T-helper 2 cell treated with Interferon-gamma antibody and Interleukin-4, amounts not matched to agents 100 ng/mL and 5 ng/mL, for 36 hours (primary cell): ENCODE measurements around the gene MAPK1. TPM values are rescaled to one million over a fixed set of nuclear protein-coding genes. Genes with fewer than 3 reads are reported as not detected.
"Not testable (repeated sequence)": the region's sequence is repeated elsewhere in the genome, so short reads cannot be mapped to it uniquely, and the experiment has no call there.

Experiments
- intact Hi-C: fragments of 100-400 bp; cut with micrococcal nuclease; formaldehyde crosslinking; loops from one replicate; pipeline ENCODE4 v1.15.1; 2023
- total RNA-seq: library from RNA; stranded (reverse); gene quantifications from 2 replicates; pipeline ENCODE4 v1.2.3, GENCODE V29; 2022

The MAPK1 gene
- total RNA-seq, 1 donor from 2014 or later, result 123 TPM

GRCh38 chr22:21793716-21794115 is 73.7 kb downstream of the MAPK1 start:
- intact Hi-C loops, result not testable (repeated sequence)

GRCh38 chr22:21791635-21792625 is 75.5 kb downstream of the MAPK1 start:
- intact Hi-C loops, result no loop called here

- intact Hi-C loops, result not testable (repeated sequence)
These were observed 76.4 kb downstream of the MAPK1 start for GRCh38 chr22:21790849-21791610.

- intact Hi-C loops, result no loop called here
These were observed 77.1 kb downstream of the MAPK1 start for GRCh38 chr22:21790359-21790758.

GRCh38 chr22:21787565-21787964 is 79.9 kb downstream of the MAPK1 start:
- intact Hi-C loops, result not testable (repeated sequence)

GRCh38 chr22:21780259-21780658 is 87.2 kb downstream of the MAPK1 start:
- intact Hi-C loops, result no loop called here

- intact Hi-C loops, result no loop called here
These were observed 88.0 kb downstream of the MAPK1 start for GRCh38 chr22:21779444-21779843.

- intact Hi-C loops, result no loop called here
These were observed 88.6 kb downstream of the MAPK1 start for GRCh38 chr22:21778705-21779363.

- intact Hi-C loops, result no loop called here
These were observed 95.8 kb downstream of the MAPK1 start for GRCh38 chr22:21771631-21771976.

- intact Hi-C loops, result no loop called here
These were observed 99.0 kb downstream of the MAPK1 start for GRCh38 chr22:21768435-21768834.

- intact Hi-C loops, result no loop called here
These were observed 100.6 kb downstream of the MAPK1 start for GRCh38 chr22:21766691-21767462.

- intact Hi-C loops, result no loop called here
These were observed 101.4 kb downstream of the MAPK1 start for GRCh38 chr22:21765909-21766529.

- intact Hi-C loops, result no loop called here
These were observed 103.2 kb downstream of the MAPK1 start for GRCh38 chr22:21764038-21764804.

GRCh38 chr22:21762712-21763581 is 104.5 kb downstream of the MAPK1 start:
- intact Hi-C loops, result no loop called here

- intact Hi-C loops, result no loop called here
These were observed 105.3 kb downstream of the MAPK1 start for GRCh38 chr22:21761994-21762680.

GRCh38 chr22:21761086-21761485 is 106.4 kb downstream of the MAPK1 start:
- intact Hi-C loops, result no loop called here

- intact Hi-C loops, result no loop called here
These were observed 106.8 kb downstream of the MAPK1 start for GRCh38 chr22:21760640-21761039.
